Measurements from ENCODE around the gene FURIN.
"Not testable (repeated sequence)": the region's sequence is repeated elsewhere in the genome, so short reads cannot be mapped to it uniquely, and the experiment has no call there.

FURIN gene

GRCh38 chr15:90907838-90908507 lies 39.6 kb downstream of the FURIN start:
- no peak overlapping the region for H3K27ac ChIP-seq
- no peak for TF ChIP-seq CTCF (IDR thresholded peaks at IDR 0.05)
- no peak for TF ChIP-seq ZFX (IDR thresholded peaks at IDR 0.05; ENCODE audit: borderline replicate concordance)

GRCh38 chr15:90909449-90909848 lies 41.1 kb downstream of the FURIN start:
- not testable (repeated sequence) for H3K27ac ChIP-seq

DNA sequence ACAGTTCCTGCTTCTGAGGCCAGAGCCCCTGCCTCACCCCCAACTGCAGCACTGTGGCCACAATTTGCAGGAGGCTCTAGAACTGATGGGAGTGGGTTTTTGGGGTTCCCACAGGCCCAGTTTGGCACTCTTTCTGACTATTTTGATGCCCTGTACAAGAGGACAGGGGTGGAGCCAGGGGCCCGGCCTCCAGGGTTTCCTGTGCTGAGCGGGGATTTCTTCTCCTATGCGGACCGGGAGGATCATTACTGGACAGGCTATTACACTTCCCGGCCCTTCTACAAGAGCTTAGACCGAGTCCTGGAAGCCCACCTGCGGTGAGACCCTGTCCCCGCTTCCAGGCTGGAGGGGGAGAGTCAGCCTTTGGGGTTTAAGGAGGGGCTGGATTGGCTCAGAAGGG lies 41.6 kb downstream of the FURIN start:
- no peak for TF ChIP-seq ZFX (IDR thresholded peaks at IDR 0.05; ENCODE audit: borderline replicate concordance)
- H3K27ac ChIP-seq: no peak overlapping the region

DNA sequence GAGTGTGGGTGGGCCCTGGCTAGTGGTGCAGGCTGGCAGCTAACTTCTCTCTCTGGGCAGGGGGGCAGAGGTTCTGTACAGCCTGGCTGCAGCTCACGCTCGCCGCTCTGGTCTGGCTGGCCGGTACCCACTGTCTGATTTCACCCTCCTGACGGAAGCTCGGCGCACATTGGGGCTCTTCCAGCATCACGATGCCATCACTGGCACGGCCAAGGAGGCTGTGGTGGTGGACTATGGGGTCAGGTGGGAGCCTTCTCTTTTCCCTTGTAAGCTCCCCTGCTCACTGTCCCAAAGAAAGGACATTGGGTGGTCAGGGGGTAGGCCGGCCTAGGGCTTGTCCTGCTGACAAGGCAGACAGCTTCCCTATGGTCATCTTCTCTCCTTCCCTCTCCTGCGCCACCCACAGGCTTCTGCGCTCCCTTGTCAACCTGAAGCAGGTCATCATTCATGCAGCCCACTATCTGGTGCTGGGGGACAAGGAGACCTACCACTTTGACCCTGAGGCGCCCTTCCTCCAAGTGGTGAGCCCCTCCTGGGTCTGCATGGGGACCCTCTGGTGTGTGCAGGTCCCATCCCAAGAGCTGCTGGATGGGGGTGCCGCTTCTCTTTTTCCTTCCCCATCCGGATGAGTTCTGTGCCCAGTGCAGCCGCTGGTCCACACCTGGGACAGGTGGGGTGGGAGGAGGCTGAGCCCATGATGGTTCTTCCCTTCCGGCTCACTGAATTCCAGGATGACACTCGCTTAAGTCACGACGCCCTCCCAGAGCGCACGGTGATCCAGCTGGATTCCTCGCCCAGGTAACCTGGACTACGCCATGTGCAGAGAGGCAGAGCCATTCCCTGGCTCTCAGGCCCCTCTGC lies 42.3 kb downstream of the FURIN start:
- no peak overlapping the region for H3K27ac ChIP-seq
- no peak for TF ChIP-seq ZFX (IDR thresholded peaks at IDR 0.05; ENCODE audit: borderline replicate concordance)
- no peak for TF ChIP-seq CTCF (IDR thresholded peaks at IDR 0.05)

DNA sequence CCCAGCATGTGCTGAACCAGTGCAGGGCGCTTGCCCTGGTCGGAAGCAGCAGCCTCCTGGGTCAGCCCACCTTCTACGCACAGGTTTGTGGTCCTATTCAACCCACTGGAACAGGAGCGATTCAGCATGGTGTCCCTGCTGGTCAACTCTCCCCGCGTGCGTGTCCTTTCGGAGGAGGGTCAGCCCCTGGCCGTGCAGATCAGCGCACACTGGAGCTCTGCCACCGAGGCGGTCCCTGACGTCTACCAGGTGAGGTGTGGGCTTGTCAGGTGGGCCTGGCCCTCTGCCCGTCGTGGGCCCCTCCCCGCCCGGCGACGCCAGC lies 42.9 kb downstream of the FURIN start:
- TF ChIP-seq CTCF (IDR thresholded peaks at IDR 0.05) (no peak), ZFX (IDR thresholded peaks at IDR 0.05; ENCODE audit: borderline replicate concordance) (no peak)

DNA sequence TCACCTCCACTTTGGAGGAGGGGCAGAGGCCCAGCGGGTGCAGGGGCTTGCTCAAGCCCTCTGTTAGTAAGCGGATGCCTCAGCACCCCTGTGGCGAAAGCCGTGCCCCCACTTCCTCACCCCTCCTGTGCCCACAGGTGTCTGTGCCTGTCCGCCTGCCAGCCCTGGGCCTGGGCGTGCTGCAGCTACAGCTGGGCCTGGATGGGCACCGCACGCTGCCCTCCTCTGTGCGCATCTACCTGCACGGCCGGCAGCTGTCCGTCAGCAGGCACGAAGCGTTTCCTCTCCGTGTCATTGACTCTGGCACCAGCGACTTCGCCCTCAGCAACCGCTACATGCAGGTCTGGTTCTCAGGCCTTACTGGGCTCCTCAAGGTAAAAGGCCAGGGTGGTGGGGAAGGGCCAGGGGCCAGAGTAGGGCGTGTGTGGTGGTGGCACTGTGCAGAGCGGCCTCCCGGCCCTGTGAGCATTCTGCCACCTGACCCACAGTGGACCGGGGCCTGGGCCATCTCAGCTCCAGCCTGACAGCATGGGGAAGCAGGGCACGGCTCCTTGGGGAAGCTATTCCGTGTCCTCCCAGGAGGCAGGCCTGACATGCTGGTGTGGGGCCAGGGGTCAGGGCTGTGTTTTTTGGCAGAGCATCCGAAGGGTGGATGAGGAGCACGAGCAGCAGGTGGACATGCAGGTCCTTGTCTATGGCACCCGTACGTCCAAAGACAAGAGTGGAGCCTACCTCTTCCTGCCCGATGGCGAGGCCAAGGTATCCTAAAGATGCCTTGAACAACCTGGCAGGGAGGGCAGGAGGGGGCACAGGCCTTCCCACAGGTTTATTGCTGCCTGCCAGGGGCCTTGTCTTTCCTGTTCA lies 43.8 kb downstream of the FURIN start:
- TF ChIP-seq ZFX (IDR thresholded peaks at IDR 0.05; ENCODE audit: borderline replicate concordance): no peak
- TF ChIP-seq CTCF (IDR thresholded peaks at IDR 0.05): no peak
- no peak overlapping the region for H3K27ac ChIP-seq

More for the DNA sequence above, 42.9 kb downstream of the FURIN start:
- H3K27ac ChIP-seq: no peak overlapping the region

DNA sequence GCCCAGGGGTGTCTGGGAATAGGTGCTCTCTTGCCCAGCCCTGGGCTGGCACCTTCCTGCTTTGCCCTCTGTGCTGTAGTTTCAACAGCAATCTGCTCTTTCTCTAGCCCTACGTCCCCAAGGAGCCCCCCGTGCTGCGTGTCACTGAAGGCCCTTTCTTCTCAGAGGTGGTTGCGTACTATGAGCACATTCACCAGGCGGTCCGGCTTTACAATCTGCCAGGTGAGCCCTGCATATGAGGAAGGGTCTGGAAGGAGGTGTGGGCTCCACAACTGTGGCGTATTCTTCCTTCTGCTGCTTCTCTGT lies 44.3 kb downstream of the FURIN start:
- no peak overlapping the region for H3K27ac ChIP-seq
- no peak for TF ChIP-seq ZFX (IDR thresholded peaks at IDR 0.05; ENCODE audit: borderline replicate concordance)
- no peak for TF ChIP-seq CTCF (IDR thresholded peaks at IDR 0.05)

DNA sequence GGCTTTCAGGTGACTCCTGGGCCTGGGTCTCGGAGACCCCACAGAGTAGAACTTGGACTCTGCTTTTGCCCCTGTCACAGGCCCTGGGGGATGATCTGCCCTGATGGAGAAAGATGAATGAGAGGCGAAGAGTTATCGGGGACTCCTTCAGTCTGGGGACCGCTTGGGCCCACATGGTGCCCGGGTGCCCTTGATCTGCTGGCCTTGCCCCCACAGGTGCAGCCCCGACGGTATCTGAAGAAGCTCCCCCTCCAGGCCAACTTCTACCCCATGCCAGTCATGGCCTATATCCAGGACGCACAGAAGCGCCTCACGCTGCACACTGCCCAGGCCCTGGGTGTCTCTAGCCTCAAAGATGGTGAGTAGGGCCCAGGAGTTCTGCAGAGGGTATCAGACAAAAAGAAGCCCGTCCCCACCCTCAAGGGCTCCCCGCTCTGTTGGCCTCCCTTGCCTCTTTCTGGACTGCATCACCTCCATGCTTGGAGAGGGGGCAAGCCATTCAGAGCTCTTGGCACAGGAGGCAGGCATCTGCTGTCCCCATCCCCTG lies 45.1 kb downstream of the FURIN start:
- TF ChIP-seq ZFX (IDR thresholded peaks at IDR 0.05; ENCODE audit: borderline replicate concordance) (no peak), CTCF (IDR thresholded peaks at IDR 0.05) (no peak)
- H3K27ac ChIP-seq: no peak overlapping the region
